Stimulated activated CD8-positive, alpha-beta memory T cell treated with anti-CD3 and anti-CD28 coated beads, Interleukin-15, amount 100 ng/mL, for 4 hours (primary cell): Measurements from ENCODE around the gene ABLIM2.
"Not testable (repeated sequence)": the region's sequence is repeated elsewhere in the genome, so short reads cannot be mapped to it uniquely, and the experiment has no call there.

Experiments used
- DNase-seq, 2 donors: peaks; one replicate each; pipeline ENCODE4 v3.0.0-alpha.2; 2020; ENCODE audit warnings: low read depth in 2 of 2

The ABLIM2 gene

DNA sequence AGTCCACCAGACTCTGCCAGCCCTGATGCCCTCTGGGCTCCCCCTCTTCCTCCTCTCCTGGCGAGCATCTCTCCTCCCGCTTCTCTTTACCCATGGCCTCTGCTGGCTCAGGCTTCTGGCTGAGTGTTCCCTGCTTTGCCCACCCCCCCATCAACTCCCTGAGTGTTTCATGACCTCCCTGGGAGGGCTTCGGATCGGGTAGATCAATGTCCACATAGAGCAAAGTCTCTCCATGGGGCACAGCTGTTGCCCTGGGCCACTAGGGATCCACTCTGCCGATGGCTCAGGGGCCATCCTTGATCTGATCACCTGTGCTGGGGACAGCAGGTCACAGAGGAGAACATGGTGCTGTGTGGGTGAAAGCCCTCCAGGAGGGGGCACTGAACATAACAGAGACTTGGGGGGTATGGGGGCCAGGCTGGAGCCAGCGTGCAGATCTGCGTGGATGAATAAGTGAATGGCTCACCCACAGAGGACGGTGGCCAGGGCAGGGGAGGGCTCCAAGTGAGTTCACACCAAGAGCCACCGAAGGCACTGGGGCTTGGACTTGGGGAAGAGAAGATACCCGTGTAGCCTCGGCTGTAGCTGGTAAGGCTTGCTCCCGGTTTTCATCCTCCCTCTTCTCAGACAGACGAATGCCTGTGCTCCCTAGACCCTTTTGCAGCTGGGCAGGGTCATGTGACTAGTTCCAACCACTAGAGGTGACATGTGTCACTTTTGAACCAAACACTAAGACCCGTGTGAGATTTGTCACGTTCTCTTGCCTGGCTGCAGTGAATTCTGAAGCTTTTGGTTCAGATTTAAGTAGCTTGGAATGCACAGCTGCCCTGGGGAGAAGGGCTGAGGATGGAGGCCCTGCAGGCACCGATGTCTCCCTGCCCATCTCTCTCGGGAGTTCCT is 195.8 kb downstream of the ABLIM2 start:
- no peak for DNase-seq

DNA sequence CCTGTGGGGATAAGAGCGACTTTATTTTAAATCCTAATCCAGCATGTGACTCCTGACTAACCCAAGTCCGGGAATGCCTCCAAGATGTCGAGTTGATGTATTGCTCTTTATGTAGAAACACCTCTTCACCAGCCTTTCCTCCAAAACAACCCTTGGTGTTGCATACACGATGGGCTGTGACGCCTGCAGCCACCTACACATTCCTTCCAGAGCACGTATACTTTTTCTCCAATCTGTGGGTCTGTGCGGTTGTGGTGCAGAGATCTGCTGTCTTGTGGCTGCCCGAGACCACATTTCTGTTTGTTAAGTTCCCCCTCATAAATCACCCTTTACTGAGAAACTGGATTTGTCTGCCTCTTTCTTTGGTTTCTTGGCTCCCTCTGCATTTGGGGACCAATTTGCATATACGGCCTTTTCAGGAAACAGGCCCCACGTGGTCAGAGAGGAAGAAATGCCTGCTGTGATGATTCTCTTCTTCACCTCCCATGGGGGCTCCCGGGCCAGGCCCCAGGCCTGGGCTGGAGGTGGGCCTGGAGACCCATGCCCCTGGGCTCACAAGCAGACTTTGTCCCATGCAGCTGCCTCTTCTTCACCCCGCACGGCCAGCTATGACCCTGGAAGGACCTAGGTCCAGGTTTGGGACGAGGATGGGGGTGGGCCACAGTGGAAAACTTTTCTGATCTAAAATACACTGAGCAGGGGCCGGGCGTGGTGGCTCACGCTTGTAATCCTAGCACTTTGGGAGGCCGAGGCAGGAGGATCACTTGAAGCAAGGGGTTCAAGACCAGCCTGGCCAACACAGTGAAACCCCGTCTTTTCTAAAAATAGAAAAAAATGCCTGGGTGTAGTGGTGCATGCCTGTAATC is 197.6 kb downstream of the ABLIM2 start:
- peak in 1 of 2 donors; percentile 56 for DNase-seq

DNA sequence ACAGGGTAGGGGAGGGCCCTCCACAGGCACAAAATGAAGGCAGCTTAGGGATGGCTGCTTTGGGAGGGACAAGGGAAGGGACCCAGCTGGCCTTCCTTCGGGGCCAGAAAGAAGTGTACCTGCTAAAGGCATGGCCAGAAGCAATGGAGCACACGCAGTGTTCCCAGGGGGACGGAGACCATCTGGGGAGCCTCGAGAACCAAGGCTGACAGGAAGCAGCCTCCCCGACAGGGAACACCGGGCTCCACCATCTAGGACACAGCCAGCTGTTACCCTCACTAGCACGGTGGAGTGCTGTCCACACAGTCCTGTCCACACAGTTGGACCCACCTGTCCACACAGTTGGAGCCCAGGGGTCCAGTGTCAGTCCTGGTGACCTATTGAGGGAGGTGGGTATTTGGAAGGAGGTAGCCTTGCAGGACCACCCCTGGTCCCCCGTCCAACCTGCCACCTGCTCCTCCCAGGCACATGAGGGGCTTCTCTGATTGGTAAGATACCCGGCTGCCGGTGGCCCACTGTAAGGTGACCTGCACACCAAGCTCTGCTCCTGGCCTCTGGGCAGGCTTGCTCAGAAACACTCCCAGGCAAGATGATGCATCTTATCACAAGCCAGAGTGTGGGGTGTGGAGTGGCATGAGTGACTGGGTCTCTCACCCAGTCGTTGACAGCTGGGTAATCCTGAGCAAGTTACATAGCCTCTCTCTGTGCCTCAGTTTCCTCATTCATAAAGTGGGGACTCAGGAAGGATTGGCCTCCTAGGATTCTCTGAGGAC is 198.4 kb downstream of the ABLIM2 start:
- DNase-seq, result no peak

DNA sequence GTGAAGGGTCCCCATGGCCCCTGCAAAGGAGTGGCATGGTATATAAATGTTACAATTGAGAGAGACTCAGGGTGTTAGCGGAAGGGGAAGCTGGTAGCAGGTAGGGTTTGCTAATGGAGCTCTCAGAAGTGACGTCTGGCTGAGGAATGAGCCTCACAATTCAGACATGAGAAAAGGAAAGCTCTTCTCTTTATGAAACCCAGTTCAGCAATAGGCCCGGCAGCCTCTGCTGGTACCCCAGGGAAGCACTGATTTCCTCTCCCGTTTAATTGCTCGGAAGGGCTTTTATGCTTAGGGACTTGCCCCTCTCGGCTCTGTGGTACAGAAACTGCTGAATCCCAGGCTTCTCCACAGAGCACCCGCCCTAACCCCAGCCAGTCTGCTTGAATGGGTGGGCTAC is 199.5 kb downstream of the ABLIM2 start:
- no peak for DNase-seq

DNA sequence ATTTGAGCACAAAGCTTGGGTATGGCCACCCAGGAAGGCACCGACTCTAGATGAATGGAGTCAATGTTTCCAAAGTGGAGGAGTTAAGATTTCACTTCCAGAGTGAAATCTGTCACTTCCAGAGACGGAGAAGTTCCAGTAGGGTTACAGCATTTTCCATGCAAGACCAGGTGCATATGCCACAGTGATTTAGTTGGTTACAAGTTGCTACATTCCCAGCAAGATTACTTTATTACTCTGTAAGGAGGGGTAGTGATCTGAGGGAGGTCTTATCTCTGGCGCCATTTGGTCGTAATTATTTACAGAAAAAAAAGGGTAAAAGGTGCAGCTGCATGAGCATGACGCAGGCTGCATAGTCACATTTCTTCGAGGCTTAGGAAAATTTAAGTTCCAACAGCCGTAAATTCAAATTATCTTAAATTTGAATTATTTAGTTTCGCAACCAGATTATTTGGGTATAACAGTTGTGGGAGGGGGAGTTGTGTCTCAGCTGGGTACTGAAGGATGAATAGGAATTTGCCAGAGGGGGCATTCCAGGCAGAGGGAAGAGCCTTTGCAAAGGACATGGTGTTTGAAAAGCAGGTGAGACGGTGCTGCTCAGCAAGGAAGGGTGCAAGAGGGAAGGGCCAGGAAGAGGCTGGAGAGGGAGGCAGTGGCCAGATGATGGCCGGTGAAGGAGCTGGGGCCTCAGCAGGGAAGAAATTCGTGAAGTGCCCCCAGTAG is 201.5 kb downstream of the ABLIM2 start:
- DNase-seq, result no peak

DNA sequence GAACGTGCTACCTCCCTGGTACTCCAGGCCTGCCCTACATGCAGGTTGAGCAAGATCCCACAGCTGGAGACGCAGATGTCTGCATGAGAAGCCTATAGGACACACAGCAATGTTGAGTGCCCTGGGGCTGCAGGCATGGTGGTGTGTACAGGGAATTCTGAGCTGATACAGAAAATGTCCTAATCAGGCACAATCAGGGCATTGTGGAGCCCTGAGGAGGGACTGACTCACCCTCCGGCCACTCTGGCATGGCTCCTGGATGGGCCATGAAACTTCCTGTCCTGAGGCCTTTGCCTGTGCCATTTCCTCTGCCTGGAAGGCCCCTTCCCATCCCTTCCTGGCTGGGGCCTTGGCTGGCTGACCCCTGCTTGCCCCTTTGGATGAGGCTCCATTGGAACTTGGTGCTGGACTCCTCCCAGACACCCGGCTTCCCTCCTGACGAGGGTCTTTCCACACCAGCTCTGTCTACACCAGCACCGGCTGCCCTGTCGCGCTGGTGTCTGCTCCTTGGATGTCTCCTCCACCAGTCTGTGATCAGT is 202.3 kb downstream of the ABLIM2 start:
- DNase-seq, result no peak

DNA sequence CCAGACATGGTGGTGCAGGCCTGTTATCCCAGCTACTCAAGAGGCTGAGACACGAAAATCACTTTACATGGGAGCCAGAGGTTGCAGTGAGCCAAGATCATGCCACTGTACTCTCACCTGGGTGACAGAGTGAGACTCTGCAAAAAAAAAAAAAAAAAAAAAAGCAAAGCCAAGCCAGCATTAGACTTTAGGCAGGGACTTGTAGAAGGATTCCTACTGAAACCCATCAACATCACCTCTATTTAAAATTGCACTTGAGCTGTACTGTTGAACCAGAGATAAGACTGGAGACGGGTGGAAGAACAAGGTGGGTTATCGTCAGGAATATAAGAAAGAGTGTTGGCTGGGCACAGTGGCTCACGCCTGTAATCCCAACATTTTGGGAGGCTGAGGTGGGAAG is 203.2 kb downstream of the ABLIM2 start:
- DNase-seq, result no peak

DNA sequence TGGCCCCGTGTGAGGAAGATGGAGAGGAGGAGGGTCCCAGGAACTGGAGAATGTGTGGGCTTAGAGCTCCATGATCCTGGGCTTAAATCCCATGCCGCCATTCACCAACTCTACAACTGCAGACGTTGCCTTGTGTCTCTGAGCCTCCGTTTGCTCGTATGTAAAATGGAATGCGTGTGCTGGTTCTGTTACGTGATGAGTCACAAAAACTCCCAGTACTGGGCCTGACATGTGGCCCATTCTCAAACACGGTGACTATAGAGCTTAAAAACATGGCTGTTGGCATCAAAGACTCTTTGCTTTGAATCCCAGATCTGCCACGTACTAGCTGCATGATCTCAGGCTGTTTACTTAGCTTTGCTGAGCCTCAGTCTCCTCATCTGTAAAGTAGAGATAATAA is 206.0 kb downstream of the ABLIM2 start:
- no peak for DNase-seq

DNA sequence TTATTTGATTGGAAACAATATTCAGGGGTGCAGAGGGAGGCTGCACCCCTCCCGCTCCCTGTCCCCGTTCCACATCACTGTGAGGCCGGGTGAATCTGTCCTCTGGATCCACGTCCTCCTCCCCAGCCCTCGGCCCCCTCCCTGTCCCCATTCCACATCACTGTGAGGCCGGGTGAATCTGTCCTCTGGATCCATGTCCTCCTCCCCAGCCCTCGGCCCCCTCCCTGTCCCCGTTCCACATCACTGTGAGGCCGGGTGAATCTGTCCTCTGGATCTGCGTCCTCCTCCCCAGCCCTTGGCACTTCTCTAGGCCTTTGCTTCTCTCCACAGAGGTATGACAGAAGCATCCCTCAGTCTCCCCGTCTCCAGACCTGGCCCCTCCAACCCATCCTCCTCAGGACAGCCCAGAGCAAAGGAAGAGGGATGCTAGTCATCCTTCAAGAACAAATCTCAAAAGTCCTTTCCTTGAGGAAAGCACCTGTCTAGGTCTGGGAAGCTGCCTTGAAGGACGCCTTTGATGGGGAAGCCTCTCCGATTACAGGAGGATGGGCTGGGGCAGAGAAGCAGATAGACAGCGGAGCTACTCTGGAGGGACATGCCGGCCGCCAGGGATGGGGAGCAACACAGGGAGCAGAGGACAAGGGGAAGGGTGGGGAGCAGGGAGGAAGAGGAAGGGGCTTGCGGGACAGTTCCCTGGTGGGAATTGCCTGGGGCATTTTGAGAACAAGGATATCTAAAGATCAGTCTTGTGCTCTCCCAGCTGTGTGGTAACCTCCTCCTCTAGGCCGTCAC is 208.1 kb downstream of the ABLIM2 start:
- no peak for DNase-seq

DNA sequence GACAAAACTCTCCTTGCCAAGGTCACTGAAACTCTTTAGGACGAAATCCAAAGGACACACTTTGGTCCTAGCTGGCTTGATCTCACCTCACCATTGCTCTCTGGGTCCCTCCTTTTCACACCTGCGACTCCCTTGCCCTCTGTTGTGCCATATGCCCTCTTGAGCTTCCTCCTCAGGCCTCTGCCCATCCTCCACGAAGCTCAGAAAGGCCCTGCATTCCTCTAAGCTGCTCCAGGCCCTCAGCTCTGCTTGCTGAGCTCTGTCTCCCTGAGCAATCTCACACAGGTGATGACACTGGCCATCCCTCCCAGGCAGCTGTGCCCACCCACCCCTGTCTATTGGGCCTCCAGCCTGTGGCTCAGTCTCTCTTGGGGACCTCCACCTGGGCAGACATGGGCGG is 208.9 kb downstream of the ABLIM2 start:
- DNase-seq, result no peak

DNA sequence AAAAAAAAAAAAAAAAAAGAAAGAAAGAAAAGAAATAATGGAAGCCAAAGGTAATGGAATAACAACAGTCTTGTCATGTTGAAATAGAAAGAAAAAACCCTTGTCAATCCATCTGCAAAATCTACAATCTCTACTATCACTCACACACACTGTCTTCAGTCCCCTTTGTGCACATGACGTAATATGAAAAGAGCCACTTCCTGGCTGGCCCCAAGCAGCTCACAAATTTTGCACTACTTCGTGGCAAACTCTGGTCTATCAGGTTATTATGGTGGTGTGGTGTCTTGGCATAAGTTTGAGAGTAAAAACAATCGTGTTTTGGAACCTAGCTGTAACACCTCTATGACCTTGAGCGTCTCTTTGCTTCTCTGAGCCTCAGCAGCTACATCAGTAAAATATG is 210.7 kb downstream of the ABLIM2 start:
- no peak for DNase-seq

DNA sequence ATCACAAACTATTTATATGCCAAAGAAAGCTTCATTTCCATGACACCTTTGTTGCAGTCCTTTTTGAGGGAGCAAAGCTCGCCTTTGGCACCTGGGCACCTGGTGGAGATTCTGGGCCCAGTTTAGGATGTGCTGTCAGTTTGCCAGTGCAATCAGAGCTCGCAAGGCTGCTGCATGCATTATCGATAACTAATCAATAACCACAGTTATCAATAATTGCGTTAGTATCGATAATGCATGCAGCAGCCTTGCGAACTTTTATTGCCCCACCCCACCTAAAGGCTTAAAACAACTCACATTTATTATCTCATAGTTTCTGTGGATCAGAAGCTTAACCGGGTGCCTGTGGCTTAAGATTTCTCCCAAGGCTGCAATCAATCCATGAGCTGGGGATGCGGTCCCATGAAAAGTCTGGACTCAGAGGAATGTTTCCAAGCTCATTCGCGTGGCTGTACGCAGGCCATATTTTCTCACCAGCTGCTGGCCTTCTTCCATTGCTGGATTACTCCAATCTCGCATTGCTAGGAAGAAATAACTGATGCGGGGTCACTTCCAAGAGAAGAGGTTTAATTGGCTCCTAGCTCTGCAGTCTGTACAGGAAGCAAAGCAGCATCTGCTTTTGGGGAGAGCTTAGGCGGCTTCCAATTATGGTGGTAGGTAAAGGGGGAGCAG is 212.8 kb downstream of the ABLIM2 start:
- DNase-seq, result no peak

DNA sequence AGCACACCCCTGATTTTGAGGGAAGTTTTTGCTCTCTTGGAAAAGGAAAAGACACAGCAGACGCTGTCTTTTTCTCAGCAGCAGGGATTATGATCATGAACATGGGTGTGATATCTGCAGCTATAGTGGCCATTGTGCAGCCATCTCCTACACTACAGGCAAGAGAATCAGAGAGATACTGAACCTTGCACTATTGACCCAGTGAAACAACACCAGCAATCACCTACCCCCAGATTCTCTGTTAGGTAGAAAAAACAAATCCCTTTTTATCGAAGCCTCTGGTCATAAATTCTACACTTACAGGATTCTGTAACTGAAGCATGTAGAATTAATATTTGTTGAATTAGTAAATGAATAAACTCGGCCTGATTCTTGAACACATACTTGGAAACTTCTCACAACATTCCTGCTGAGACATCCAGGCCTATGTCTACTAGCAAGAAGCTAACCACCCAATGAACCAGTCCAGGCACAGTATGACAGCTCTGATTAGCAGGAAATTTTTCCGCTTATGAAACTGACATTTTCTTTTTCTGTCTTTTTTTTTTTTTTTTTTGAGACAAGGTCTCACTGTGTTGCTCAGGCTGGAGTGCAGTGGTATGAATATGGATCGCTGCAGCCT is 213.9 kb downstream of the ABLIM2 start:
- no peak for DNase-seq

DNA sequence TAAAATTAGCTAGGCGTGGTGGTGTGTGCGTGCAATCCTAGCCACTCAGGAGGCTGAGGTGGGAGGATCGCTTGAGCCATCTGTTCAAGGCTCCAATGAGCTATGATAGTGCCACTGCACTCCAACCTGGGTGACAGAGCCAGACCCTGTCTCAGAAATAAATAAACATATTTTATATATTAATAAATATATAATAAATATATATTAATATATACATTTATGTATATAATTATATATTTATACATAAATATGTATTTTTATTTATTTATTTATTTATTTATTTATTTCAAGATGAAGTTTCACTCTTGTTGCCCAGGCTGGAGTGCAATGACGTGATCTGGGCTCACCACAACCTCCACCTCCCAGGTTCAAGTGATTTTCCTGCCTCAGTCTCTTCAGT is 214.9 kb downstream of the ABLIM2 start:
- DNase-seq, result not testable (repeated sequence)

DNA sequence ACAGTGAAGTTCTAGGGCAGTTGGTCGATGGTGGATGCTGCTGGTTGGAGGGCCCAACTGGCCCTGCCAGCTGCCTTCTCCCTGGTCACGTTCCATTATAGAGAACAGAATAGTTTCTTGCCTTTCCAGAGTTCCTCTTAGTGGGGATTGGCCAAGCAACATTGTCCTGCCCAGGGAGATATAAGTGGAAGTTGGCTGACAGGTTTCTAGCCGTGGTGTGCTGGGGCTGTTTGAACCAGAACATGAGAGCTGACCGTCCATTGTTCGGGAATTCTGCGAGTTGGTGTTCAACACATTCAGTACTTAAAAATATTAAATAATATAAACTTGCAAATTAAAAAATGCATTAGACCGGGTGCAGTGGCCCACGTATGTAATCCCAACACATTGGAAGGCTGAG is 215.4 kb downstream of the ABLIM2 start:
- DNase-seq, result no peak

DNA sequence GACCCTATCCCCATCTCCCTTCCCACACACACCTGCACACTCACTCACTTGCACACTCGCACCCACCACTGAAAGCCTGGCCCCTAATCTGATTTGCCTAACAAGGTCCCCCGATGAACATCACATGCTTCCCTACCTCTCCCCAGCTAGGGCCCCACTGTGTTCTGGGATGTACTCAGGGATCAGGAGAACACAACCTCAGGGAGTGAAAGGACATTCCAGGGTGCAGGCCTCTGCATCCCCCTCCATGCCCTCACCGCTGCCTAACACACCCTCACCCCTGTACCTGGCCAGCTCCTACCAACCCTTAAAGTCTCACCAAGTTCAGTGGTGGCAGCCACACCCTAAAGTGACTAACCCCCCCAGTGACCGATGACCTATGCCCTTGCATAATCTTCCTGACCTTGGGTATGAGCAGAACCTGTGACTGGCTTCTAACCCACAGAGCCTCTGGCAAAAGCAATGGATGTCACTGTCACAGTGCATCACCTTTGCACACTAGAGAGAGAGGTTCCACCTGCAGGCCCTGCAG is 216.6 kb downstream of the ABLIM2 start:
- DNase-seq, result no peak

DNA sequence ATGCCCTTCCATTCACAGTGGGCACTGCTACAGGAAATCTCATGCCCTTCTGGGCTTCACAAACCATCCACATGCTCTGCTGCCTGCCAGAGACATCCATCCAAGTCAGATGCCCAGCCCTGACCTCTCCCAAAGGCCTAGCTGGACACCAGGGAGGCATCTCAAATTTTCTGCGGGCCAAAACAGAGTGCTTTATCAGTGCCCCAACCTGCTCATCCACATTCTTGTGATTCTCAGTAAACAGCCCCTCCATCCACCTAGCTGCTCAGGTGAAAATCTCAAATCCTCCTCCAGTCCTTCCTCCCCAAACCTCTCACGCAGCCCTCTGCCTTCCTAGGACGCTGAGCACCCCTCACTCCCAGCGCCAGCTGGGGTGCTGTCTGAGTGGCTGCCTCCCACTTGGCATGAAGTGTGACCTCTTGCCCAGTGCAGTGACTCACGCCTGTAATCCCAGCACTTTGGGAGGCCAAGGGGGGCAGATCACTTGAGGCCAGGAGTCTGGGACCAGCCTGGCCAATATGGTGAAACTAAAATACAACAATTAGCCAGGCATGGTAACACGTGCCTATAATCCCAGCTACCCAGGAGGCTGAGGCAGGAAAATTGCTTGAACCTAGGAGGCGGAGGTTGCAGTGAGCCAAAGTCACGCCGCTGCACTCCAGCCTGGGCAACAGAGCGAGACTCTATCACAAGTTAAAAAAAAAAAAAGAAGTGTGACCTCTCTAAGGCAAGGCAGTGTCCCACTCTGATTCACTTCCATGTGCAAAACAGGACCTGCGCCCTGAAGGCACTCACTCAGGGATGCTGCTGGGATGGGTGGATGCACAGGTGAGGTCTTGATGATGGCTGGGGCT is 217.3 kb downstream of the ABLIM2 start:
- no peak for DNase-seq
